ENCODE data around the gene MRC1.
A peak's percentile ranks its signal among the peaks of the same experiment; 100 is the strongest.
"Not testable (repeated sequence)": the region's sequence is repeated elsewhere in the genome, so short reads cannot be mapped to it uniquely, and the experiment has no call there.

MRC1 gene

GRCh38 chr10:17905491-17905890, 96.3 kb downstream of the MRC1 start:
- no peak for DNase-seq (ENCODE audit: low read depth, low spot score)

- DNase-seq (ENCODE audit: low read depth, low spot score), result no peak
Observed at GRCh38 chr10:17906002-17906401, 96.9 kb downstream of the MRC1 start.

GRCh38 chr10:17907641-17908040, 98.5 kb downstream of the MRC1 start:
- DNase-seq (ENCODE audit: low read depth, low spot score), result no peak

- DNase-seq (ENCODE audit: low read depth, low spot score), result peak; percentile 39
Observed at GRCh38 chr10:17910125-17910789, 101.1 kb downstream of the MRC1 start.

GRCh38 chr10:17912754-17913153, 103.6 kb downstream of the MRC1 start:
- no peak for DNase-seq (ENCODE audit: low read depth, low spot score)

- DNase-seq (ENCODE audit: low read depth, low spot score), result no peak
Observed at GRCh38 chr10:17913604-17914003, 104.5 kb downstream of the MRC1 start.

GRCh38 chr10:17914169-17915045, 105.3 kb downstream of the MRC1 start:
- DNase-seq (ENCODE audit: low read depth, low spot score), result no peak

GRCh38 chr10:17915181-17915580, 106.0 kb downstream of the MRC1 start:
- no peak for DNase-seq (ENCODE audit: low read depth, low spot score)

- no peak for DNase-seq (ENCODE audit: low read depth, low spot score)
Observed at GRCh38 chr10:17918187-17918903, 109.2 kb downstream of the MRC1 start.

GRCh38 chr10:17921378-17921777, 112.2 kb downstream of the MRC1 start:
- no peak for DNase-seq (ENCODE audit: low read depth, low spot score)

- DNase-seq (ENCODE audit: low read depth, low spot score), result peak; percentile 4
Observed at GRCh38 chr10:17923728-17924127, 114.6 kb downstream of the MRC1 start.

- DNase-seq (ENCODE audit: low read depth, low spot score), result no peak
Observed at GRCh38 chr10:17943033-17943745, 134.0 kb downstream of the MRC1 start.

GRCh38 chr10:17950269-17950668, 141.1 kb downstream of the MRC1 start:
- DNase-seq (ENCODE audit: low read depth, low spot score), result not testable (repeated sequence)

GRCh38 chr10:17950726-17951125, 141.6 kb downstream of the MRC1 start:
- no peak for DNase-seq (ENCODE audit: low read depth, low spot score)

- no peak for DNase-seq (ENCODE audit: low read depth, low spot score)
Observed at GRCh38 chr10:17951868-17952371, 142.8 kb downstream of the MRC1 start, which contains the start of gene SLC39A12. SLC39A12 (plus strand) TSS chr10:17951918; CDS start chr10:17953277, 1,359 bp downstream.

- not testable (repeated sequence) for DNase-seq (ENCODE audit: low read depth, low spot score)
Observed at GRCh38 chr10:17954372-17954771, 145.2 kb downstream of the MRC1 start.

GRCh38 chr10:17954861-17955260, 145.7 kb downstream of the MRC1 start:
- no peak for DNase-seq (ENCODE audit: low read depth, low spot score)

GRCh38 chr10:17958049-17958448, 148.9 kb downstream of the MRC1 start:
- no peak for DNase-seq (ENCODE audit: low read depth, low spot score)

- DNase-seq (ENCODE audit: low read depth, low spot score), result no peak
Observed at GRCh38 chr10:17959870-17960269, 150.7 kb downstream of the MRC1 start.

Data from smooth muscle cell of the brain vasculature (primary cell).